OCI-LY3 (cell line): ENCODE data around the gene HBG2.

ENCODE experiments used
- H2AFZ ChIP-seq: fragments of 200-600, 300-600 bp; shearing (Covaris generic); 2 replicates; pipeline ENCODE4 v1.6.0; 2014; ENCODE audit warnings: antibody characterized with exemption, low read depth, low read length
- H3K27ac ChIP-seq: fragments of 200-600, 300-600 bp; sonication (generic); 2 replicates; pipeline ENCODE4 v1.5.1; 2014; ENCODE audit warnings: mild to moderate bottlenecking, low read length, moderate library complexity, mixed read lengths
- H3K27me3 ChIP-seq: fragments of 200-600, 300-600 bp; sonication (generic); 2 replicates; pipeline ENCODE4 v1.6.1; 2014; ENCODE audit warnings: low read depth, low read length, mixed read lengths
- H3K36me3 ChIP-seq: fragments of 200-600, 300-600 bp; sonication (generic); replicated peaks from 2 replicates; pipeline ENCODE3; 2014; ENCODE audit warnings: low read depth, low read length, mixed read lengths
- H3K4me1 ChIP-seq: fragments of 300-600, 200-600 bp; sonication (generic); 2 replicates; pipeline ENCODE4 v1.6.1; 2014; ENCODE audit warnings: low read length, mixed read lengths
- H3K4me2 ChIP-seq: fragments of 200-600, 300-600 bp; sonication (generic); 2 replicates; pipeline ENCODE4 v1.6.1; 2014; ENCODE audit warnings: low read length, mixed read lengths
- H3K4me3 ChIP-seq: fragments of 300-600, 200-600 bp; sonication (generic); 2 replicates; pipeline ENCODE4 v1.5.1; 2014; ENCODE audit warnings: antibody characterized with exemption, mild to moderate bottlenecking, low read length, moderate library complexity
- H3K79me2 ChIP-seq: fragments of 300-600, 200-600 bp; shearing (Covaris generic); 2 replicates; pipeline ENCODE4 v1.6.1; 2014; ENCODE audit warnings: mild to moderate bottlenecking, low read length, mixed read lengths
- H3K9ac ChIP-seq: fragments of 300-600, 200-600 bp; shearing (Covaris generic); 2 replicates; pipeline ENCODE4 v1.6.0; 2014; ENCODE audit warnings: mild to moderate bottlenecking, low read length, moderate library complexity
- H3K9me3 ChIP-seq: fragments of 200-600, 300-600 bp; shearing (Covaris generic); 2 replicates; pipeline ENCODE4 v1.6.1; 2014; ENCODE audit warnings: low read length, mixed read lengths; ENCODE audit not compliant: insufficient read depth
- H4K20me1 ChIP-seq: fragments of 200-600, 300-600 bp; sonication (generic); 2 replicates; pipeline ENCODE4 v1.6.1; 2016; ENCODE audit warnings: low read length, mixed read lengths; ENCODE audit not compliant: insufficient read depth
- CTCF ChIP-seq: fragments of 200-600, 300-600 bp; sonication (generic); IDR thresholded peaks from 2 replicates; pipeline ENCODE4 v1.5.1; 2014; ENCODE audit warnings: antibody characterized with exemption, low read length, low read depth
- EZH2phosphoT487 ChIP-seq: fragments of 200-600 bp; shearing (Covaris generic); IDR thresholded peaks from 2 replicates; pipeline ENCODE4 v1.6.1; 2018; ENCODE audit warnings: antibody characterized with exemption, mixed run types, low read depth

Gene HBG2

DNA sequence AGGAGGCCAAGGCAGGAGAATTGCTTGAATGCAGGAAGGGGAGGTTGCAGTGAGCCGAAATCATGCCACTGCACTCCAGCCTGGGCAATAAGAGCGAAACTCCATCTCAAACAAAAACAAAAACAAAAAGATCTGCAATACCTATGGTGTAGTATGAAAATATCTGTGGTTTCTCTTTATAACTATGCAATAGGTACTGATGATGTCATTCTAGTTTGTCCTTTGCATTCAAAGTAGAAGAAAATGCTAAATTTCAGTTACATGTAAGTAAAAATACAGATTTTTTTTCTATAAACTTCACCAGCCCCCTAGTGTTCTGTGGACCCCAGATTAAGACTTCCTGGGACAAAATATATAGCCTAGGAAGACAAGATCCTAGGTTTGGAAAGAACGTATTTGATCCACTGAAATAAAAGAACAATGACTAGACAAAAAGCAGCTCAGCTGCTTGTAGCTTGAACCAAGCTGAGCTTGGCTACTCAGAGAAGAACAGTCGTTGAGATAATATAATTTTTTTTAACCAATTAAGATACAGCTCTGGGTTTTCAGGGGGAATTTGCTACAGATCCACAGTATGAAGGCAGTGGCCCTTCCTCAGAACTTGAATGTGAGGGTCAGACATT is 17.9 kb upstream of the HBG2 start:
- Histone ChIP-seq H3K36me3 (no peaks in the 10 kb centered on the region), H3K4me3 (no peak overlapping the region), H2AFZ (no peak overlapping the region), H4K20me1 (no peaks in the 10 kb centered on the region), H3K4me2 (no peak overlapping the region), H3K79me2 (no peaks in the 10 kb centered on the region), H3K9me3 (no peaks in the 10 kb centered on the region), H3K4me1 (no peaks in the 10 kb centered on the region), H3K9ac (no peak overlapping the region), H3K27ac (no peak overlapping the region), H3K27me3 (no peaks in the 10 kb centered on the region; the same call in 1 of the 2 replicates)
- TF ChIP-seq CTCF, result no peak
- no peak for TF ChIP-seq EZH2phosphoT487

- no peak within 1 kb of the TSS for H3K4me3 ChIP-seq
Observed at GRCh38 chr11:5269715-5270147, 15.2 kb upstream of the HBG2 start, which contains the start of gene HBE1. Gene HBE1 (minus strand): TSS chr11:5269945. CDS start chr11:5269890, 55 bp downstream.

GRCh38 chr11:5267033-5267563 is 12.5 kb upstream of the HBG2 start:
- Histone ChIP-seq H3K4me1 (no peaks in the 10 kb centered on the region), H3K27ac (no peak overlapping the region), H3K4me3 (no peak overlapping the region), H3K27me3 (no peaks in the 10 kb centered on the region; the same call in 1 of the 2 replicates), H3K79me2 (no peaks in the 10 kb centered on the region), H3K36me3 (no peaks in the 10 kb centered on the region), H2AFZ (no peak overlapping the region), H4K20me1 (no peaks in the 10 kb centered on the region), H3K9ac (no peak overlapping the region), H3K9me3 (no peaks in the 10 kb centered on the region), H3K4me2 (no peak overlapping the region)
- TF ChIP-seq CTCF (no peak), EZH2phosphoT487 (no peak)

More at GRCh38 chr11:5269715-5270147, 15.2 kb upstream of the HBG2 start, which contains the start of gene HBE1:
- TF ChIP-seq EZH2phosphoT487 (no peak), CTCF (no peak)
- Histone ChIP-seq H3K79me2 (no peaks in the 10 kb centered on the region), H3K27me3 (no peaks in the 10 kb centered on the region; the same call in 1 of the 2 replicates), H3K27ac (no peak within 1 kb of the TSS), H3K4me2 (no peak within 1 kb of the TSS), H3K36me3 (no peaks in the 10 kb centered on the region), H3K4me1 (no peaks in the 10 kb centered on the region), H3K9me3 (no peaks in the 10 kb centered on the region), H3K9ac (no peak within 1 kb of the TSS), H4K20me1 (no peaks in the 10 kb centered on the region), H2AFZ (no peak within 1 kb of the TSS)

DNA sequence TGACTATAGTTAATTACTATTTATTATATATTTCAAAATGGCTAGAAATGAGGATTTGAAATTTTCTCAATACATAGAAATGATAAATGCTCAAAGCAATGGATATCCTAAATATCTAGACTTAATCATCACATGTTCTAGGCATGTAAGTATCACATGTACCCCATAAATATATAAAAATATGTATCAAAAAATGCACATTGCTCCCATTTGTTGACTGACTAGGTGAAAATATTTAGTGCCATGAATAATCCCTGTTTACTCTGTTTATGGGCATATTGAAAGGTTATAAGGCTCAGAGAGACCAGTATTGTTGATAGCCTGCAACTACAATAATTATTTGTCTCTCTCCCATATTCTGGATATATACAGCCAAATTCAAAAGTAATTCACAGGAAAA is 12.0 kb upstream of the HBG2 start:
- Histone ChIP-seq H3K9me3 (no peaks in the 10 kb centered on the region), H3K36me3 (no peaks in the 10 kb centered on the region), H3K4me2 (no peak overlapping the region), H3K4me1 (no peaks in the 10 kb centered on the region), H3K79me2 (no peaks in the 10 kb centered on the region), H3K27me3 (no peaks in the 10 kb centered on the region; the same call in 1 of the 2 replicates), H4K20me1 (no peaks in the 10 kb centered on the region), H2AFZ (no peak overlapping the region), H3K27ac (no peak overlapping the region), H3K4me3 (no peak overlapping the region), H3K9ac (no peak overlapping the region)
- TF ChIP-seq CTCF (no peak), EZH2phosphoT487 (no peak)
